Testis (tissue), 2 donors: ENCODE data around the gene TMPRSS15.

Source experiments
- CTCF ChIP-seq, 3 experiments: fragments of 450-650 bp in 2 of 3; fragments of 200-600 bp in 1 of 3; sonication (generic) in 1 of 3; IDR thresholded peaks; one replicate each; pipeline ENCODE4 v1.5.1; 2016 to 2019; ENCODE audit warnings: antibody characterized with exemption in 3 of 3, mild to moderate bottlenecking in 2 of 3, moderate library complexity in 1 of 3
- POLR2A ChIP-seq: fragments of 450-650 bp; IDR thresholded peaks from one replicate; pipeline ENCODE4 v1.6.1; 2017; ENCODE audit warnings: antibody characterized with exemption, mild to moderate bottlenecking, moderate library complexity

DNA sequence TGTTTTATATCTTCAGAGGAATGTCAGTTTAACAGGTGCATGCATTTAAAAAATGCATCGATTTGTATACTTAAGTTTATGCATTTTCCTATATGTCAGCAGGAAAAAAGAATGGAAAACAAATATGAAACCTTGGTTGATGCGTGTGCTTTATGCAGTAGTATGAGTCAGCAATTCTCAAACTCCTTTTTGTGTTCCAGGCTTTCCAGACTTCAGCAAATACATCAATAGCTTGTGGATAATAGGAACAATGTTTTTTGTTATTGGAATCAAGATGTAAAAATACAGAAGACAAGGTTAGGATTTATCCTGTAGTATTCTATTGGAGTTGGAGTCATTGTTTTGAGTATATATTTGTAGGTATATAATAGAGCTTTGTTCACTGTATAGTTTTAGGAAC is 113.7 kb downstream of the TMPRSS15 start:
- TF ChIP-seq CTCF (IDR thresholded peaks at IDR 0.05) (no peak), POLR2A (no peak)
